ENCODE measurements around the gene ITPKC.

Gene ITPKC

GRCh38 chr19:40697007-40697406 lies 19.9 kb upstream of the ITPKC start (continued):
- TF ChIP-seq, protein P1, sequence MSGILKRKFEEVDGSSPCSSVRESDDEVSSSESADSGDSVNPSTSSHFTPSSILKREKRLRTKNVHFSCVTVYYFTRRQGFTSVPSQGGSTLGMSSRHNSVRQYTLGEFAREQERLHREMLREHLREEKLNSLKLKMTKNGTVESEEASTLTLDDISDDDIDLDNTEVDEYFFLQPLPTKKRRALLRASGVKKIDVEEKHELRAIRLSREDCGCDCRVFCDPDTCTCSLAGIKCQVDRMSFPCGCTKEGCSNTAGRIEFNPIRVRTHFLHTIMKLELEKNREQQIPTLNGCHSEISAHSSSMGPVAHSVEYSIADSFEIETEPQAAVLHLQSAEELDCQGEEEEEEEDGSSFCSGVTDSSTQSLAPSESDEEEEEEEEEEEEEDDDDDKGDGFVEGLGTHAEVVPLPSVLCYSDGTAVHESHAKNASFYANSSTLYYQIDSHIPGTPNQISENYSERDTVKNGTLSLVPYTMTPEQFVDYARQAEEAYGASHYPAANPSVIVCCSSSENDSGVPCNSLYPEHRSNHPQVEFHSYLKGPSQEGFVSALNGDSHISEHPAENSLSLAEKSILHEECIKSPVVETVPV (CRISPR knock-in tag; IDR thresholded peaks at IDR 0.05): no peak
- TF ChIP-seq, protein P2, sequence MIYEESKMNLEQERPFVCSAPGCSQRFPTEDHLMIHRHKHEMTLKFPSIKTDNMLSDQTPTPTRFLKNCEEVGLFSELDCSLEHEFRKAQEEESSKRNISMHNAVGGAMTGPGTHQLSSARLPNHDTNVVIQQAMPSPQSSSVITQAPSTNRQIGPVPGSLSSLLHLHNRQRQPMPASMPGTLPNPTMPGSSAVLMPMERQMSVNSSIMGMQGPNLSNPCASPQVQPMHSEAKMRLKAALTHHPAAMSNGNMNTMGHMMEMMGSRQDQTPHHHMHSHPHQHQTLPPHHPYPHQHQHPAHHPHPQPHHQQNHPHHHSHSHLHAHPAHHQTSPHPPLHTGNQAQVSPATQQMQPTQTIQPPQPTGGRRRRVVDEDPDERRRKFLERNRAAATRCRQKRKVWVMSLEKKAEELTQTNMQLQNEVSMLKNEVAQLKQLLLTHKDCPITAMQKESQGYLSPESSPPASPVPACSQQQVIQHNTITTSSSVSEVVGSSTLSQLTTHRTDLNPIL (CRISPR knock-in tag; IDR thresholded peaks at IDR 0.05; ENCODE audit: low read depth): no peak
- no peak for TF ChIP-seq ARNTL (CRISPR knock-in tag; IDR thresholded peaks at IDR 0.05; ENCODE audit: borderline replicate concordance, low read depth)

DNA sequence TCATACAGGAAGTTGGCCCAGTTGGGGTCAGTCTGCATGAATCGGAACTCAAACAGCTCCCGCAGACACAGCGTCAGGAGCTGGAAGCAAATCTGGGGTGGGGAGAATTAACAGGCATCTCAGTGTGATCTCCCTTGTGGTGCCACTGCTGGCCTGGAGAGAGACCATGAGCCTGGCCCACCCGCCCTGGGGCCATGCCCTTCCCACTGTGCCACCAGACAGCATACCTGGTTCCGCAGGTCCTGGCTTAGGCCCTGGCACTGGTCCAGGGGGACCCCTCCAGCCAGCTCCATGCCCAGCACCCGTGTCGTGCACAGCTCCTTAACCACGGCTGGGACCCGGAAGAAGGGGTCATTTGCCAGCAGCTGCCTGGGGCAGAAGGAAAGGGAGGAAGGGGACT lies 16.8 kb upstream of the ITPKC start:
- TF ChIP-seq RARB (CRISPR knock-in tag; IDR thresholded peaks at IDR 0.05): no peak
- TF ChIP-seq PATZ1 (CRISPR knock-in tag; IDR thresholded peaks at IDR 0.05; ENCODE audit: borderline replicate concordance): no peak
- no peak for TF ChIP-seq TCF4 (CRISPR knock-in tag; IDR thresholded peaks at IDR 0.05; ENCODE audit: borderline replicate concordance)
- TF ChIP-seq ZC3H10 (CRISPR knock-in tag; IDR thresholded peaks at IDR 0.05): no peak
- TF ChIP-seq, protein P3, sequence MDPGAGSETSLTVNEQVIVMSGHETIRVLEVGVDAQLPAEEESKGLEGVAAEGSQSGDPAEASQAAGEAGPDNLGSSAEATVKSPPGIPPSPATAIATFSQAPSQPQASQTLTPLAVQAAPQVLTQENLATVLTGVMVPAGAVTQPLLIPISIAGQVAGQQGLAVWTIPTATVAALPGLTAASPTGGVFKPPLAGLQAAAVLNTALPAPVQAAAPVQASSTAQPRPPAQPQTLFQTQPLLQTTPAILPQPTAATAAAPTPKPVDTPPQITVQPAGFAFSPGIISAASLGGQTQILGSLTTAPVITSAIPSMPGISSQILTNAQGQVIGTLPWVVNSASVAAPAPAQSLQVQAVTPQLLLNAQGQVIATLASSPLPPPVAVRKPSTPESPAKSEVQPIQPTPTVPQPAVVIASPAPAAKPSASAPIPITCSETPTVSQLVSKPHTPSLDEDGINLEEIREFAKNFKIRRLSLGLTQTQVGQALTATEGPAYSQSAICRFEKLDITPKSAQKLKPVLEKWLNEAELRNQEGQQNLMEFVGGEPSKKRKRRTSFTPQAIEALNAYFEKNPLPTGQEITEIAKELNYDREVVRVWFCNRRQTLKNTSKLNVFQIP (CRISPR knock-in tag; IDR thresholded peaks at IDR 0.05; ENCODE audit: borderline replicate concordance, low read depth): no peak
- TF ChIP-seq ARNTL (CRISPR knock-in tag; IDR thresholded peaks at IDR 0.05; ENCODE audit: borderline replicate concordance, low read depth): no peak
- TF ChIP-seq ZFP30 (CRISPR knock-in tag; IDR thresholded peaks at IDR 0.05): no peak
- no peak for TF ChIP-seq OSR1 (CRISPR knock-in tag; IDR thresholded peaks at IDR 0.05)
- no peak for TF ChIP-seq ZNF70 (CRISPR knock-in tag; IDR thresholded peaks at IDR 0.05)
- TF ChIP-seq, protein P2 (CRISPR knock-in tag; IDR thresholded peaks at IDR 0.05; ENCODE audit: low read depth): no peak
- no peak for TF ChIP-seq ESRRG (CRISPR knock-in tag; IDR thresholded peaks at IDR 0.05)

DNA sequence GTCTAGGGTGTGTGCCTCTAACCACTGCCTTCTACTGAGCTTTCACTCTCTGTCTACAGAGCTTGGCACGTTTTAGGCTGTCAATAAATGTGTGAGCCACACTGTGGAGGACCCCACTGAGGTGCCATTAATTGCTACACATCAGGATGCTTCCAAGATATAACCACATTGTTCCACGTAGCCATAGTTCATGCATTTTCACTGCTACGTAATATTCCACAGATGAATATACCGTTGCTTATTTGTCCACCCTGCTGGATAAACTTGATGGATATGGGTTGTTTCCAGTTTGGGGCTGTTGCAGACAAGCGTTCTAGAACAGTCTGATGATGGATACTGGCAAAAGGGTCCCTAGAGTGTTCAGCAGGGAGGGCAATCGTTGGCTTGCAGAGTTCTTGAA lies 15.2 kb upstream of the ITPKC start:
- ATAC-seq: no peak
- TF ChIP-seq GLIS3 (CRISPR knock-in tag; IDR thresholded peaks at IDR 0.05): no peak
- TF ChIP-seq ZFP3 (CRISPR knock-in tag; IDR thresholded peaks at IDR 0.05): no peak
- TF ChIP-seq TCF4 (CRISPR knock-in tag; IDR thresholded peaks at IDR 0.05; ENCODE audit: borderline replicate concordance): no peak
- no peak for TF ChIP-seq BACH2 (CRISPR knock-in tag; IDR thresholded peaks at IDR 0.05; ENCODE audit: borderline replicate concordance)
- TF ChIP-seq, protein P3 (CRISPR knock-in tag; IDR thresholded peaks at IDR 0.05; ENCODE audit: borderline replicate concordance, low read depth): no peak
- TF ChIP-seq PATZ1 (CRISPR knock-in tag; IDR thresholded peaks at IDR 0.05; ENCODE audit: borderline replicate concordance): no peak
- TF ChIP-seq ZC3H10 (CRISPR knock-in tag; IDR thresholded peaks at IDR 0.05): no peak
- TF ChIP-seq, protein P1 (CRISPR knock-in tag; IDR thresholded peaks at IDR 0.05): no peak
- TF ChIP-seq PPARA (CRISPR knock-in tag; IDR thresholded peaks at IDR 0.05; ENCODE audit: borderline replicate concordance): no peak
- no peak for TF ChIP-seq RARB (CRISPR knock-in tag; IDR thresholded peaks at IDR 0.05)
- TF ChIP-seq ISL1 (CRISPR knock-in tag; IDR thresholded peaks at IDR 0.05): no peak
- no peak for TF ChIP-seq ZNF8 (CRISPR knock-in tag; IDR thresholded peaks at IDR 0.05)
- TF ChIP-seq, protein P2 (CRISPR knock-in tag; IDR thresholded peaks at IDR 0.05; ENCODE audit: low read depth): no peak
- TF ChIP-seq SNAI2 (CRISPR knock-in tag; IDR thresholded peaks at IDR 0.05): no peak
- TF ChIP-seq TOX (CRISPR knock-in tag; IDR thresholded peaks at IDR 0.05; ENCODE audit: borderline replicate concordance): no peak
- TF ChIP-seq CSDC2 (CRISPR knock-in tag; IDR thresholded peaks at IDR 0.05): no peak
- TF ChIP-seq ESRRG (CRISPR knock-in tag; IDR thresholded peaks at IDR 0.05): no peak

More for the DNA sequence above, 16.8 kb upstream of the ITPKC start:
- no peak for ATAC-seq
